Heart left ventricle (tissue), 13 donors: ENCODE results near the gene SLC7A6OS.

Source experiments
- CTCF ChIP-seq, 12 donors: fragments of 200-600 bp; sonication (generic) in 4 of 12; IDR thresholded peaks; one replicate each; pipeline versions ENCODE4 v1.5.0 to v1.8.0; 2018 to 2022; ENCODE audit warnings: antibody characterized with exemption in 12 of 12, mild to moderate bottlenecking in 5 of 12
- POLR2A ChIP-seq, 2 donors: fragments of 450-650 bp; IDR thresholded peaks; one replicate each; pipeline ENCODE4 v1.6.1; 2017; ENCODE audit warnings: antibody characterized with exemption in 2 of 2, mild to moderate bottlenecking in 2 of 2, moderate library complexity in 2 of 2
- donor health status: ischemic (EF 13 %, LVEDD 7.1; RV severe dilation, severe dysfunction).
- donor health status: DM: no; HTN: yes; CAD: no.
- donor health status: DM: no; HTN: no; CAD: no.
- donor health status: ischemic (EF 25% LVEDD 6.9; RV normal size, moderate dysfunction).
- donor health status: ischemic (EF 25% LVEDD 5.7; RV mildly dilated, moderate dysfunction).
- donor health status: ischemic (EF 35%, LVEDD 5.7; RV mildly dilated, moderate dysfunction).
- donor health status: nonischemic (EF 11% LVEDD 7.7; RV severe dilation, severe dysfunction).
- donor health status: DM: yes; HTN: yes; CAD: no.
- donor health status: PGD.
- donor health status: ischemic (EF 29% LVEDD 5.4; RV normal size, mild dysfunction).
- donor health status: nonischemic (EF 23%, LVEDD 6.1; RV moderate dilation, normal function).

- TF ChIP-seq CTCF (IDR thresholded peaks at IDR 0.05): no peak
- TF ChIP-seq POLR2A (IDR thresholded peaks at IDR 0.05): no peak
Measured at GRCh38 chr16:68324336-68324735, 13.6 kb upstream of the SLC7A6OS start.
